ENCODE data around the gene SUPT6H.

DNA sequence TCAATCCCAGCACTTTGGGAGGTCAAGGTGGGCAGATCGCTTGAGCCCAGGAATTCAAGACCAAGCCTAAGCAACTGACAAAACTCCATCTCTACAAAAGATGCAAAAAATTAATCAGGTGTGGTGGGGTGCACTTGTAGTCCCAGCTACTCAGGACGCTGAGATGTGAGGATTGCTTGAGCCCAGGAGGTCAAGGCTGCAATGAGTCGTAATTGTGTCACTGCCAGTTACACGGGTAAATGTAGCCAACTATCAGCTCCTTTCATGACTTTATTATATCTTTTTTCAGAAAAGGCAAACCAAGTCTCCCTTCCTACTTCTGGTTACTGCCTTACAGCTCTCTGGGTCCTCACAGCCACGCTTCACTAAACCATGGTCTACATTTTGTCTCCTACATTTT lies 4.2 kb upstream of the SUPT6H start:
- TF ChIP-seq, protein P1, sequence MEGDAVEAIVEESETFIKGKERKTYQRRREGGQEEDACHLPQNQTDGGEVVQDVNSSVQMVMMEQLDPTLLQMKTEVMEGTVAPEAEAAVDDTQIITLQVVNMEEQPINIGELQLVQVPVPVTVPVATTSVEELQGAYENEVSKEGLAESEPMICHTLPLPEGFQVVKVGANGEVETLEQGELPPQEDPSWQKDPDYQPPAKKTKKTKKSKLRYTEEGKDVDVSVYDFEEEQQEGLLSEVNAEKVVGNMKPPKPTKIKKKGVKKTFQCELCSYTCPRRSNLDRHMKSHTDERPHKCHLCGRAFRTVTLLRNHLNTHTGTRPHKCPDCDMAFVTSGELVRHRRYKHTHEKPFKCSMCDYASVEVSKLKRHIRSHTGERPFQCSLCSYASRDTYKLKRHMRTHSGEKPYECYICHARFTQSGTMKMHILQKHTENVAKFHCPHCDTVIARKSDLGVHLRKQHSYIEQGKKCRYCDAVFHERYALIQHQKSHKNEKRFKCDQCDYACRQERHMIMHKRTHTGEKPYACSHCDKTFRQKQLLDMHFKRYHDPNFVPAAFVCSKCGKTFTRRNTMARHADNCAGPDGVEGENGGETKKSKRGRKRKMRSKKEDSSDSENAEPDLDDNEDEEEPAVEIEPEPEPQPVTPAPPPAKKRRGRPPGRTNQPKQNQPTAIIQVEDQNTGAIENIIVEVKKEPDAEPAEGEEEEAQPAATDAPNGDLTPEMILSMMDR (IDR thresholded peaks at IDR 0.05), result no peak
- no peak for TF ChIP-seq POLR2A (IDR thresholded peaks at IDR 0.05)
